Posterior vena cava (tissue), 2 donors: ENCODE measurements around the gene MPDZ. TPM values are rescaled to one million over a fixed set of nuclear protein-coding genes. Genes with fewer than 3 reads are reported as not detected.

Source experiments
- DNase-seq: peaks from one replicate; pipeline ENCODE4 v3.0.0-alpha.2; 2020; ENCODE audit warnings: low spot score
- intact Hi-C, 2 donors: fragments of 100-400 bp; cut with DNase I; formaldehyde crosslinking; loops; one replicate each; pipeline versions ENCODE4 v1.14.1 to v1.14.2; 2022 to 2023
- total RNA-seq, 2 donors: library from RNA; stranded (reverse); fragmentation: NEBNext Ultra II Directional; extraction: Animal tissue kit (Norgen Biotek cat#: 25700); gene quantifications; one replicate each; pipeline ENCODE4 v1.2.1, GENCODE V29; 2021
- donor health status: DM: yes; HTN: yes; CAD: no.
- donor health status: DM: yes; HTN: yes; CAD: no.

MPDZ gene
- total RNA-seq, 2 donors from 2014 or later: 63.3 to 70.5 TPM

- DNase-seq: no peak
- intact Hi-C loops: no loop called here
Measured at GRCh38 chr9:13205824-13206223, 73.7 kb downstream of the MPDZ start.

GRCh38 chr9:13190040-13190439 is 89.5 kb downstream of the MPDZ start:
- intact Hi-C loops: no loop called here
- DNase-seq: no peak

- DNase-seq: no peak
- intact Hi-C loops: no loop called here
Measured at GRCh38 chr9:13189362-13189761, 90.1 kb downstream of the MPDZ start.

- intact Hi-C loops: no loop called here
- DNase-seq: no peak
Measured at GRCh38 chr9:13186774-13187173, 92.7 kb downstream of the MPDZ start.

- intact Hi-C loops: no loop called here
- no peak for DNase-seq
Measured at GRCh38 chr9:13186091-13186490, 93.4 kb downstream of the MPDZ start.

GRCh38 chr9:13181652-13182051 is 97.8 kb downstream of the MPDZ start:
- DNase-seq: no peak
- intact Hi-C loops: no loop called here

- DNase-seq: no peak
- intact Hi-C loops: no loop called here
Measured at GRCh38 chr9:13179257-13179656, 100.2 kb downstream of the MPDZ start.

GRCh38 chr9:13175732-13176131 is 103.8 kb downstream of the MPDZ start:
- intact Hi-C loops: no loop called here
- DNase-seq: no peak

- intact Hi-C loops: no loop called here
- DNase-seq: no peak
Measured at GRCh38 chr9:13174906-13175639, 104.4 kb downstream of the MPDZ start.

GRCh38 chr9:13173553-13173952 is 105.9 kb downstream of the MPDZ start:
- intact Hi-C loops: no loop called here
- no peak for DNase-seq

- intact Hi-C loops: no loop called here
- no peak for DNase-seq
Measured at GRCh38 chr9:13171261-13171660, 108.2 kb downstream of the MPDZ start.

- no peak for DNase-seq
- intact Hi-C loops: no loop called here
Measured at GRCh38 chr9:13166996-13167395, 112.5 kb downstream of the MPDZ start.

GRCh38 chr9:13165956-13166355 is 113.5 kb downstream of the MPDZ start:
- DNase-seq: no peak
- intact Hi-C loops: no loop called here

GRCh38 chr9:13165236-13165945 is 114.1 kb downstream of the MPDZ start:
- intact Hi-C loops: no loop called here
- no peak for DNase-seq

GRCh38 chr9:13163946-13164345 is 115.5 kb downstream of the MPDZ start:
- intact Hi-C loops: no loop called here
- no peak for DNase-seq

GRCh38 chr9:13163287-13163686 is 116.2 kb downstream of the MPDZ start:
- DNase-seq: no peak
- intact Hi-C loops: no loop called here

GRCh38 chr9:13160051-13160450 is 119.4 kb downstream of the MPDZ start:
- intact Hi-C loops: no loop called here
- DNase-seq: no peak

GRCh38 chr9:13158986-13159385 is 120.5 kb downstream of the MPDZ start:
- DNase-seq: no peak
- intact Hi-C loops: no loop called here

- DNase-seq: no peak
- intact Hi-C loops: no loop called here
Measured at GRCh38 chr9:13151489-13151888, 128.0 kb downstream of the MPDZ start.

- no peak for DNase-seq
- intact Hi-C loops: no loop called here
Measured at GRCh38 chr9:13149454-13149853, 130.0 kb downstream of the MPDZ start.

GRCh38 chr9:13146840-13147239 is 132.7 kb downstream of the MPDZ start:
- no peak for DNase-seq
- intact Hi-C loops: no loop called here
